SU-DHL-6 (cell line): Measurements from ENCODE around the gene BSCL2.

ENCODE experiments used
- H2AFZ ChIP-seq: fragments of 200-600 bp; sonication (generic); 2 replicates; pipeline ENCODE4 v1.6.1; 2014; ENCODE audit warnings: low read depth, mild to moderate bottlenecking, moderate library complexity, mixed read lengths, antibody characterized with exemption, low read length; ENCODE audit not compliant: severe bottlenecking
- H3F3A ChIP-seq: fragments of 200-600 bp; shearing (Covaris generic); 2 replicates; pipeline ENCODE4 v1.6.0; 2016; ENCODE audit warnings: antibody characterized with exemption, mild to moderate bottlenecking; ENCODE audit not compliant: insufficient read depth
- H3K27ac ChIP-seq: fragments of 200-600 bp; sonication (generic); 2 replicates; pipeline ENCODE4 v1.5.1; 2016; ENCODE audit warnings: low read depth, mild to moderate bottlenecking, low read length, moderate library complexity, mixed read lengths
- H3K27me3 ChIP-seq: fragments of 200-600 bp; sonication (generic), shearing (Covaris generic); 2 replicates; pipeline ENCODE4 v1.6.0; 2014; ENCODE audit warnings: mild to moderate bottlenecking, low read length
- H3K36me3 ChIP-seq: fragments of 200-600 bp; sonication (generic); 2 replicates; pipeline ENCODE4 v1.6.1; 2014; ENCODE audit warnings: mild to moderate bottlenecking, low read length, mixed read lengths
- H3K4me2 ChIP-seq: fragments of 300-600, 200-600 bp; shearing (Covaris generic), sonication (generic); 2 replicates; pipeline ENCODE4 v1.6.0; 2014; ENCODE audit warnings: low read length, low read depth, mild to moderate bottlenecking; ENCODE audit not compliant: poor library complexity, severe bottlenecking
- H3K4me3 ChIP-seq: fragments of 200-600 bp; sonication (generic); 2 replicates; pipeline ENCODE4 v1.5.1; 2014; ENCODE audit warnings: antibody characterized with exemption, low read length, mild to moderate bottlenecking, mixed read lengths; ENCODE audit not compliant: insufficient read depth, poor library complexity, severe bottlenecking
- H3K79me2 ChIP-seq: fragments of 200-600 bp; sonication (generic); 2 replicates; pipeline ENCODE4 v1.6.1; 2014; ENCODE audit warnings: mild to moderate bottlenecking, low read length, moderate library complexity; ENCODE audit not compliant: insufficient read depth
- H3K9ac ChIP-seq: fragments of 200-600 bp; sonication (generic); 2 replicates; pipeline ENCODE4 v1.7.0; 2014; ENCODE audit warnings: mild to moderate bottlenecking, low read length
- H3K9me2 ChIP-seq: fragments of 200-600 bp; sonication (generic); replicated peaks from 2 replicates; pipeline ENCODE4 v1.6.1; 2014; ENCODE audit warnings: low read length; ENCODE audit not compliant: insufficient read depth
- H3K9me3 ChIP-seq: fragments of 200-600 bp; sonication (generic); 2 replicates; pipeline ENCODE4 v1.6.1; 2014; ENCODE audit warnings: low read length, mixed read lengths; ENCODE audit not compliant: insufficient read depth
- H4K20me1 ChIP-seq: fragments of 200-600 bp; sonication (generic); 2 replicates; pipeline ENCODE4 v1.6.1; 2014; ENCODE audit warnings: low read depth, mild to moderate bottlenecking, antibody characterized with exemption, low read length, moderate library complexity, mixed read lengths
- CTCF ChIP-seq: fragments of 200-600 bp; sonication (generic); IDR thresholded peaks from one replicate; pipeline ENCODE4 v1.5.1; 2017; ENCODE audit warnings: antibody characterized with exemption, mild to moderate bottlenecking, low read length, moderate library complexity; ENCODE audit not compliant: insufficient read depth, poor library complexity, severe bottlenecking
- EZH2phosphoT487 ChIP-seq: fragments of 200-600 bp; sonication (generic), shearing (Covaris generic); conservative IDR thresholded peaks from 2 replicates; pipeline ENCODE4 v1.6.1; 2018; ENCODE audit warnings: mild to moderate bottlenecking, antibody characterized with exemption, low read length, moderate library complexity, mixed read lengths

The BSCL2 gene

GRCh38 chr11:62716206-62716605, 9.0 kb upstream of the BSCL2 start:
- H3K79me2 ChIP-seq, result peaks cover 20% of the 10 kb centered on the region
- H3K27ac ChIP-seq, result no peak overlapping the region

GRCh38 chr11:62715150-62716130, 8.2 kb upstream of the BSCL2 start:
- no peaks in the 10 kb centered on the region for H3K9me2 ChIP-seq
- H3K9me3 ChIP-seq, result no peaks in the 10 kb centered on the region
- no peak overlapping the region for H3K27ac ChIP-seq
- H3K9ac ChIP-seq, result no peak overlapping the region
- peaks cover 13% of the 10 kb centered on the region for H3F3A ChIP-seq
- peaks cover 15% of the 10 kb centered on the region for H3K79me2 ChIP-seq
- no peaks in the 10 kb centered on the region for H3K27me3 ChIP-seq
- peaks cover 43% of the 10 kb centered on the region for H3K36me3 ChIP-seq
- H3K4me3 ChIP-seq, result no peak overlapping the region
- TF ChIP-seq CTCF, result no peak
- no peak for TF ChIP-seq EZH2phosphoT487
- no peaks in the 10 kb centered on the region for H4K20me1 ChIP-seq
- H2AFZ ChIP-seq, result no peak overlapping the region
- no peak overlapping the region for H3K4me2 ChIP-seq

More at GRCh38 chr11:62716206-62716605, 9.0 kb upstream of the BSCL2 start:
- Histone ChIP-seq H2AFZ (no peak overlapping the region), H3K4me3 (no peak overlapping the region), H3F3A (peaks cover 13% of the 10 kb centered on the region), H3K9ac (no peak overlapping the region), H4K20me1 (no peaks in the 10 kb centered on the region), H3K9me3 (no peaks in the 10 kb centered on the region), H3K4me2 (no peak overlapping the region), H3K36me3 (peaks cover 47% of the 10 kb centered on the region), H3K27me3 (no peaks in the 10 kb centered on the region), H3K9me2 (no peaks in the 10 kb centered on the region)
- no peak for TF ChIP-seq CTCF
- TF ChIP-seq EZH2phosphoT487, result no peak

DNA sequence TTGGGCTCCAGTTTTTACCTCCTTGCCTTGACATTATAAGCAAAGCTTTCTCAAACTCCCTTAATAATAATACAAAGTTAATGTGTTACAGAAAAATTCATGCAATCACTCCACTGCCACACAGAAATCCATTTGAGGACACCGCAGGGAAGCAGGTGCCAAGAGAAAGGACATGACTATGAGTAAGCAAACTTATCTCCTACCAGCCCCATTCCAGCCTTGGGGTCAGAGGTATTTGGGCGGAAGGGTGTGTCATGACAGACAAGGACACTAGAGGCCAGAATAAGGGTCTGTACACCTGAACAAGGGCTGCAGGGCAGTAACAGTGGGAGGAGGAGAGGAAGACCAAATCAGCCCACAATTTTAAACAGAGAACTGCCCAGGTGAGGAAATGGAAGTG, 6.1 kb upstream of the BSCL2 start:
- H3F3A ChIP-seq, result peaks cover 13% of the 10 kb centered on the region
- no peaks in the 10 kb centered on the region for H3K27me3 ChIP-seq
- H4K20me1 ChIP-seq, result no peaks in the 10 kb centered on the region
- no peaks in the 10 kb centered on the region for H3K9me2 ChIP-seq
- H3K9ac ChIP-seq, result no peak overlapping the region
- no peak overlapping the region for H3K4me3 ChIP-seq
- H3K27ac ChIP-seq, result no peak overlapping the region
- no peak overlapping the region for H2AFZ ChIP-seq
- no peak for TF ChIP-seq EZH2phosphoT487
- no peak for TF ChIP-seq CTCF
- peaks cover 35% of the 10 kb centered on the region for H3K36me3 ChIP-seq
- peaks cover 15% of the 10 kb centered on the region for H3K79me2 ChIP-seq
- H3K4me2 ChIP-seq, result no peak overlapping the region
- no peaks in the 10 kb centered on the region for H3K9me3 ChIP-seq
